Gastrocnemius medialis (tissue), 4 donors: Measurements from ENCODE around the gene FAM200B.

ENCODE experiments used
- POLR2A ChIP-seq, 2 donors: fragments of 450-650 bp; IDR thresholded peaks; one replicate each; pipeline ENCODE4 v1.6.1; 2017; ENCODE audit warnings: antibody characterized with exemption in 2 of 2, mild to moderate bottlenecking in 2 of 2, moderate library complexity in 2 of 2
- TF ChIP-seq, protein P1 (sequence below), 5 experiments: fragments of 450-650 bp in 3 of 5; fragments of 200-600 bp in 2 of 5; sonication (generic) in 2 of 5; IDR thresholded peaks in 4 of 5; conservative IDR thresholded peaks in 1 of 5; 1 replicate in 4 of 5; 2 replicates in 1 of 5; pipeline ENCODE4 v1.5.1; 2016 to 2019; ENCODE audit warnings: antibody characterized with exemption in 5 of 5, mild to moderate bottlenecking in 3 of 5, moderate library complexity in 3 of 5

DNA sequence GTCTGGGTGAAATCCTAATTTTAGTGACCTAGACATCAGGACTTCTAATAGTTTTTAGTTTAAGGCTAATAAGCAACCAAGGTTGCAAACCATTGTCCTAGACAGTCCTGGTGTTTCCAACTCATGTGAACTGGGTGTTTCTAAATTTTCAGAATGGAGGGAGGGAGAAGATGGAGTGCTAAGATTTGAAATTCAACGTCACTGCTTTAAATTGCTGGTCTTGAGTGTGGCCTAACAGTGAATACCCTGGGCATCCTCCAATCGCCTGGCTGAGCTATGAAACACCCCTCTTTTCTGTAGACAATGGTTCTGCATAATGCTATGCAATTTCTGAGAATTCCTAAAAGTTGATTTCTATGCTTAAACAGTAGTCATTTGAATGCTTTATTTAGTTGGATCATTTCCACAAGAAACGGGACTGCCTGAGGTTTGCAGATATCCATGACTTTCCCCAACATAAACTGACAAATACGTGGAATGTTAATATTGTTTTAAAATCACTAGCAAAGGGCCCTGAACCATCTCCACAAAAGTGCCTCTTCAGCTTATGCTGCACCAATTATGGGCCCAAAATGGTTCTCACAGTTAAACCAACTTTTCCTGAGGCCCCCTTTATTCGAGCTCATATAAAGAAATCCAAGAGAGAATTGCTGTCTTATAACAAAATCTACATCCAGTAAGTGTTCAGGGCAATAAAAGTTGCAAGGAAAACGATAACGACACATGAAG, 27.6 kb upstream of the FAM200B start:
- no peak for TF ChIP-seq POLR2A (IDR thresholded peaks at IDR 0.05)
- TF ChIP-seq, protein P1, sequence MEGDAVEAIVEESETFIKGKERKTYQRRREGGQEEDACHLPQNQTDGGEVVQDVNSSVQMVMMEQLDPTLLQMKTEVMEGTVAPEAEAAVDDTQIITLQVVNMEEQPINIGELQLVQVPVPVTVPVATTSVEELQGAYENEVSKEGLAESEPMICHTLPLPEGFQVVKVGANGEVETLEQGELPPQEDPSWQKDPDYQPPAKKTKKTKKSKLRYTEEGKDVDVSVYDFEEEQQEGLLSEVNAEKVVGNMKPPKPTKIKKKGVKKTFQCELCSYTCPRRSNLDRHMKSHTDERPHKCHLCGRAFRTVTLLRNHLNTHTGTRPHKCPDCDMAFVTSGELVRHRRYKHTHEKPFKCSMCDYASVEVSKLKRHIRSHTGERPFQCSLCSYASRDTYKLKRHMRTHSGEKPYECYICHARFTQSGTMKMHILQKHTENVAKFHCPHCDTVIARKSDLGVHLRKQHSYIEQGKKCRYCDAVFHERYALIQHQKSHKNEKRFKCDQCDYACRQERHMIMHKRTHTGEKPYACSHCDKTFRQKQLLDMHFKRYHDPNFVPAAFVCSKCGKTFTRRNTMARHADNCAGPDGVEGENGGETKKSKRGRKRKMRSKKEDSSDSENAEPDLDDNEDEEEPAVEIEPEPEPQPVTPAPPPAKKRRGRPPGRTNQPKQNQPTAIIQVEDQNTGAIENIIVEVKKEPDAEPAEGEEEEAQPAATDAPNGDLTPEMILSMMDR (IDR thresholded peaks at IDR 0.05 in 4 of 5, conservative IDR thresholded peaks at IDR 0.05 in 1 of 5) = no peak
